Left lung (tissue), 10 donors: ENCODE data around the gene RFT1. TPM values are rescaled to one million over a fixed set of nuclear protein-coding genes. Genes with fewer than 3 reads are reported as not detected.

ENCODE experiments used
- ATAC-seq: fragments of 200-7000 bp; cut with Tn5 transposase; one replicate; pipeline ENCODE4 v1.9.1; 2020; ENCODE audit warnings: moderate library complexity
- DNase-seq, 4 donors: peaks; one replicate each; pipeline ENCODE4 v3.0.0-alpha.2; 2013 to 2020
- H3K27ac ChIP-seq, 2 donors: fragments of 200-600 bp; sonication (generic) in 1 of 2; one replicate each; pipeline versions ENCODE4 v1.5.0 to v1.8.0; 2020 to 2021
- H3K27me3 ChIP-seq, 2 donors: fragments of 200-600 bp; sonication (generic) in 1 of 2; one replicate each; pipeline versions ENCODE4 v1.5.0 to v1.8.0; 2020 to 2021
- H3K36me3 ChIP-seq, 2 donors: fragments of 200-600 bp; sonication (generic) in 1 of 2; one replicate each; pipeline versions ENCODE4 v1.5.0 to v1.8.0; 2020 to 2021
- H3K4me1 ChIP-seq, 2 donors: fragments of 200-600 bp; one replicate each; pipeline ENCODE4 v1.8.0; 2021
- H3K4me3 ChIP-seq, 2 donors: fragments of 200-600 bp; sonication (generic) in 1 of 2; one replicate each; pipeline versions ENCODE4 v1.5.0 to v1.8.0; 2020 to 2021; ENCODE audit warnings: mild to moderate bottlenecking in 1 of 2
- H3K9me3 ChIP-seq, 2 donors: fragments of 200-600 bp; sonication (generic) in 1 of 2; one replicate each; pipeline versions ENCODE4 v1.5.0 to v1.8.0; 2020 to 2021
- CTCF ChIP-seq, 2 donors: fragments of 200-600 bp; sonication (generic) in 1 of 2; IDR thresholded peaks; one replicate each; pipeline versions ENCODE4 v1.5.0 to v1.8.0; 2021; ENCODE audit warnings: antibody characterized with exemption in 2 of 2
- intact Hi-C, 2 donors: fragments of 100-400 bp; cut with DNase I; formaldehyde crosslinking; loops; one replicate each; pipeline versions ENCODE4 v1.11.2 to v1.14.2; 2022
- polyA plus RNA-seq, 6 donors: library from polyadenylated mRNA; unstranded; fragments of 120-200 nt; gene quantifications; one replicate each; pipeline ENCODE4 v1.2.1, GENCODE V29; 2013; ENCODE audit not compliant: insufficient read length in 6 of 6
- total RNA-seq, 2 donors: library from RNA; stranded (reverse); fragmentation: NEBNext Ultra II Directional; extraction: Animal tissue kit (Norgen Biotek cat#: 25700); gene quantifications; one replicate each; pipeline ENCODE4 v1.2.1, GENCODE V29; 2021
- donor health status: DM: no; HTN: yes; CAD: no.
- donor health status: DM: no; HTN: no; CAD: no.

Gene RFT1
- total and polyA plus RNA-seq, 8 donors = 23.2 to 28.0 (median 24.4) TPM

- peak; percentile 57 for ATAC-seq
- intact Hi-C loops = no loop called here
- H3K27ac ChIP-seq = peak overlapping the region in 1 of 2 donors; percentile 83
These were observed 10.9 kb upstream of the RFT1 start for GRCh38 chr3:53140847-53141845.

GRCh38 chr3:53139906-53140846, 9.9 kb upstream of the RFT1 start:
- H3K9me3 ChIP-seq = no peaks in the 10 kb centered on the region
- no peak for TF ChIP-seq CTCF (IDR thresholded peaks at IDR 0.05)
- no peaks in the 10 kb centered on the region for H3K27me3 ChIP-seq
- peaks cover 5 to 54% of the 10 kb centered on the region in 2 donors for H3K4me1 ChIP-seq
- H3K27ac ChIP-seq = peak overlapping the region in 1 of 2 donors; percentile 83
- intact Hi-C loops = loop anchor here in 1 of 2 donors (10.0 kb wide), 1 partner anchor 55 kb away; no protein-coding TSS in a partner anchor
- H3K4me3 ChIP-seq = no peak overlapping the region
- DNase-seq = no peak
- ATAC-seq = no peak
- no peaks in the 10 kb centered on the region for H3K36me3 ChIP-seq

More at GRCh38 chr3:53140847-53141845, 10.9 kb upstream of the RFT1 start:
- no peak for DNase-seq
- TF ChIP-seq CTCF (IDR thresholded peaks at IDR 0.05) = no peak
- H3K4me1 ChIP-seq = peaks cover 7 to 60% of the 10 kb centered on the region in 2 donors
- no peaks in the 10 kb centered on the region for H3K9me3 ChIP-seq
- no peak overlapping the region for H3K4me3 ChIP-seq
- no peaks in the 10 kb centered on the region for H3K36me3 ChIP-seq
- H3K27me3 ChIP-seq = no peaks in the 10 kb centered on the region

- no peak overlapping the region for H3K27ac ChIP-seq
- no peak overlapping the region for H3K4me3 ChIP-seq
- TF ChIP-seq CTCF (IDR thresholded peaks at IDR 0.05) = no peak
- no peaks in the 10 kb centered on the region for H3K27me3 ChIP-seq
- intact Hi-C loops = loop anchor here in 1 of 2 donors (10.0 kb wide), 1 partner anchor 57 kb away; no protein-coding TSS in a partner anchor
- ATAC-seq (no peak), DNase-seq (no peak)
- H3K36me3 ChIP-seq = no peaks in the 10 kb centered on the region
- no peaks in the 10 kb centered on the region for H3K9me3 ChIP-seq
- peaks cover 0 to 45% of the 10 kb centered on the region in 2 donors for H3K4me1 ChIP-seq
These were observed 7.7 kb upstream of the RFT1 start for GRCh38 chr3:53137835-53138446.

GRCh38 chr3:53137221-53137620, 7.0 kb upstream of the RFT1 start:
- Histone ChIP-seq H3K9me3 (no peaks in the 10 kb centered on the region), H3K4me3 (no peak overlapping the region), H3K36me3 (no peaks in the 10 kb centered on the region), H3K27me3 (no peaks in the 10 kb centered on the region), H3K4me1 (peaks cover 0 to 41% of the 10 kb centered on the region in 2 donors), H3K27ac (no peak overlapping the region)
- no peak for TF ChIP-seq CTCF (IDR thresholded peaks at IDR 0.05)
- intact Hi-C loops = loop anchor here in 1 of 2 donors (10.0 kb wide), 1 partner anchor 58 kb away; no protein-coding TSS in a partner anchor
- no peak for ATAC-seq
- no peak for DNase-seq
